ENCODE measurements around the gene POC1B. TPM values are rescaled to one million over a fixed set of nuclear protein-coding genes. Genes with fewer than 3 reads are reported as not detected.
A peak's percentile ranks its signal among the peaks of the same experiment; 100 is the strongest.
"Not testable (repeated sequence)": the region's sequence is repeated elsewhere in the genome, so short reads cannot be mapped to it uniquely, and the experiment has no call there.

Gene POC1B
- total RNA-seq, 3 donors from 2014 or later: 16.0 to 30.4 (median 27.9) TPM

GRCh38 chr12:89468017-89468416 is 57.8 kb downstream of the POC1B start:
- TF ChIP-seq, protein P1, sequence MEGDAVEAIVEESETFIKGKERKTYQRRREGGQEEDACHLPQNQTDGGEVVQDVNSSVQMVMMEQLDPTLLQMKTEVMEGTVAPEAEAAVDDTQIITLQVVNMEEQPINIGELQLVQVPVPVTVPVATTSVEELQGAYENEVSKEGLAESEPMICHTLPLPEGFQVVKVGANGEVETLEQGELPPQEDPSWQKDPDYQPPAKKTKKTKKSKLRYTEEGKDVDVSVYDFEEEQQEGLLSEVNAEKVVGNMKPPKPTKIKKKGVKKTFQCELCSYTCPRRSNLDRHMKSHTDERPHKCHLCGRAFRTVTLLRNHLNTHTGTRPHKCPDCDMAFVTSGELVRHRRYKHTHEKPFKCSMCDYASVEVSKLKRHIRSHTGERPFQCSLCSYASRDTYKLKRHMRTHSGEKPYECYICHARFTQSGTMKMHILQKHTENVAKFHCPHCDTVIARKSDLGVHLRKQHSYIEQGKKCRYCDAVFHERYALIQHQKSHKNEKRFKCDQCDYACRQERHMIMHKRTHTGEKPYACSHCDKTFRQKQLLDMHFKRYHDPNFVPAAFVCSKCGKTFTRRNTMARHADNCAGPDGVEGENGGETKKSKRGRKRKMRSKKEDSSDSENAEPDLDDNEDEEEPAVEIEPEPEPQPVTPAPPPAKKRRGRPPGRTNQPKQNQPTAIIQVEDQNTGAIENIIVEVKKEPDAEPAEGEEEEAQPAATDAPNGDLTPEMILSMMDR (IDR thresholded peaks at IDR 0.05): no peak
- TF ChIP-seq POLR2A (IDR thresholded peaks at IDR 0.05): no peak
- no peak for TF ChIP-seq POLR2AphosphoS5 (IDR thresholded peaks at IDR 0.05)
- no peak for DNase-seq (ENCODE audit: low spot score in 2 of 2)
- Histone ChIP-seq H3K36me3 (no peaks in the 10 kb centered on the region), H3K27ac (no peak overlapping the region), H3K4me3 (no peak overlapping the region), H3K27me3 (no peaks in the 10 kb centered on the region), H3K4me1 (no peaks in the 10 kb centered on the region), H3K9me3 (no peaks in the 10 kb centered on the region)
- intact Hi-C loops (cut with DNase I; ENCODE audit: low total_unique reads): no loop called here

GRCh38 chr12:89464974-89465592 is 60.8 kb downstream of the POC1B start:
- H3K27ac ChIP-seq: no peak overlapping the region
- H3K4me3 ChIP-seq: no peak overlapping the region
- H3K27me3 ChIP-seq: no peaks in the 10 kb centered on the region
- no peak for TF ChIP-seq POLR2A (IDR thresholded peaks at IDR 0.05)
- TF ChIP-seq POLR2AphosphoS5 (IDR thresholded peaks at IDR 0.05): no peak
- TF ChIP-seq, protein P1 (IDR thresholded peaks at IDR 0.05): no peak
- intact Hi-C loops (cut with DNase I; ENCODE audit: low total_unique reads): no loop called here
- no peaks in the 10 kb centered on the region for H3K9me3 ChIP-seq
- no peaks in the 10 kb centered on the region for H3K36me3 ChIP-seq
- no peak for DNase-seq (ENCODE audit: low spot score in 2 of 2)
- no peaks in the 10 kb centered on the region for H3K4me1 ChIP-seq

DNA sequence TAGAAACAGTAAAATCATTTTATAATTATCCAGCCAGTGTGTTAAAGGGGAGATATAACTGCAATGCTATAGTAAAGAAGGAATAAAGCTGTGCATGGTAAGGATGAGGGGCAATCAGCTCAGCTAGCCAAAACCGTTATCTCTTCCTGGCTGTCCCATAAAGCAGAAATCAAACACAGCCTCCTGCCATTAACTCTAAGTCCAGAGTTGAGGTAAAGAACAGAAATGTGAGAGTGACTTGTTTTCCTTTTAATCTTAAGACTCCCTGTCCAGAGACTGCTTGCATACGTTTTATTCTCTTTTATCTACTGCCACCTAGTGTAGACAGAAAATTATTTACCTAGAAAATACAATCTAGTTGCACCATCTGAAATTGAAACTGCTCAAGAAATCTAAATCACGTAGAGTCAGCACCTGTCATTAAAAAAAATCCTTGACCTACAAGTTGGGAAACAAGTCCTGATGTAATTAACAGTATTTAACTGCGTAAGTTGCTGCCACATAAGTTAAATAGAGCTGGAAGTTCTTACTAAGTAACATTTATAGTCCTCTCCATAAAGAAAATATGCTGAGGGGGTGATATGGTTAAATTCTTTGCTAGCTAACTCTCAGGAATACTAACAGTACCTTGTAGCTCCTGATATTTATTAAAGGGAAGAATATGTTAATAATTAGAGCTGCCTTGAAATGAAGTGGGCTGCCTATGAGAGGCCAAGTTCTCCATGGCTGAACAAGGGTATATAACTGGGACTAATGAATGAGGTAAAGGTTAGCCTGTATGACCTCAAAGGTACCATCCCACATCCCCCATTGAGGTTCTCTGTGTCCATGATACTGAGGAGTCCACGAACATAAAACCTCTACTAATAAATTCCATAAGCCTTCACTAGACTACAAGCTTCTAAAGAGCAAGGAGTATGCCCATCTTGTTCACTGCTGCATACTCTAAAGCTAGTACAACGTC is 63.9 kb downstream of the POC1B start:
- no peaks in the 10 kb centered on the region for H3K9me3 ChIP-seq
- TF ChIP-seq POLR2AphosphoS5 (IDR thresholded peaks at IDR 0.05): no peak
- TF ChIP-seq, protein P1 (IDR thresholded peaks at IDR 0.05): peak; percentile 65 to 83 (median 70)
- no peak for DNase-seq (ENCODE audit: low spot score in 2 of 2)
- H3K27ac ChIP-seq: peak overlapping the region; percentile 15 to 73
- intact Hi-C loops (cut with DNase I; ENCODE audit: low total_unique reads): no loop called here
- H3K36me3 ChIP-seq: no peaks in the 10 kb centered on the region
- H3K4me3 ChIP-seq: peak overlapping the region; percentile 6 to 34 (median 14)
- no peaks in the 10 kb centered on the region for H3K27me3 ChIP-seq
- no peaks in the 10 kb centered on the region for H3K4me1 ChIP-seq

GRCh38 chr12:89461190-89461589 is 64.7 kb downstream of the POC1B start:
- Histone ChIP-seq H3K36me3 (no peaks in the 10 kb centered on the region), H3K9me3 (no peaks in the 10 kb centered on the region), H3K4me3 (peak overlapping the region in 2 of 3 donors; percentile 14 to 34), H3K27me3 (no peaks in the 10 kb centered on the region), H3K4me1 (no peaks in the 10 kb centered on the region), H3K27ac (peak overlapping the region; percentile 15 to 73)
- TF ChIP-seq, protein P1 (IDR thresholded peaks at IDR 0.05): no peak
- TF ChIP-seq POLR2A (IDR thresholded peaks at IDR 0.05): no peak
- no peak for TF ChIP-seq POLR2AphosphoS5 (IDR thresholded peaks at IDR 0.05)
- intact Hi-C loops (cut with DNase I; ENCODE audit: low total_unique reads): no loop called here
- no peak for DNase-seq (ENCODE audit: low spot score in 2 of 2)

DNA sequence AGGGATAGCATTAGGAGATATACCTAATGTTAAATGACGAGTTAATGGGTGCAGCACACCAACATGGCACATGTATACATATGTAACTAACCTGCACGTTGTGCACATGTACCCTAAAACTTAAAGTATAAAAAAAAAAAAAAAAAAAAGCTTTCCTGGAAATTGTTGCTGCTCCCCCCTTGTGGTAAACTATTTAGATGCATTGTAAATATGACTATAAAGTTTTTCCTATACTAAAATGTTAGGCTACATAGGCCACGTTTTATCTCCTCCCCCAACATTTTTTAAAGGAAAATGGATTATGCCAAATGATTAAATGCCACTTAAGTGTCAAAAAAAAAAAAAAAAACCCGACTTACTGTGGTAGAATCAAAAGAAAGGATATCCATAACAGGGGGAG is 66.6 kb downstream of the POC1B start:
- DNase-seq (ENCODE audit: low spot score in 2 of 2); H3K36me3 ChIP-seq; H3K27ac ChIP-seq; H3K27me3 ChIP-seq; H3K4me3 ChIP-seq; H3K9me3 ChIP-seq; H3K4me1 ChIP-seq: not testable (repeated sequence)
- intact Hi-C loops (cut with DNase I; ENCODE audit: low total_unique reads): loop anchor here (10.0 kb wide), 2 partner anchors 104 to 404 kb away; partner anchors contain the start of gene DUSP6
